Suprapubic skin (tissue), 4 donors: Measurements from ENCODE around the gene DCP1A. TPM values are rescaled to one million over a fixed set of nuclear protein-coding genes. Genes with fewer than 3 reads are reported as not detected.
"Not testable (repeated sequence)": the region's sequence is repeated elsewhere in the genome, so short reads cannot be mapped to it uniquely, and the experiment has no call there.

ENCODE experiments used
- DNase-seq, 2 donors: peaks; one replicate each; pipeline ENCODE4 v3.0.0-alpha.2; 2019; ENCODE audit warnings: low spot score in 2 of 2
- H3K27ac ChIP-seq: fragments of 200-600 bp; sonication (generic); one replicate; pipeline ENCODE4 v1.5.1; 2019
- H3K27me3 ChIP-seq: fragments of 200-600 bp; sonication (generic); one replicate; pipeline ENCODE4 v1.5.1; 2019
- H3K36me3 ChIP-seq: fragments of 200-600 bp; sonication (generic); one replicate; pipeline ENCODE4 v1.5.1; 2019
- H3K4me1 ChIP-seq: fragments of 200-600 bp; sonication (generic); one replicate; pipeline ENCODE4 v1.5.1; 2019
- H3K4me3 ChIP-seq: fragments of 200-600 bp; sonication (generic); one replicate; pipeline ENCODE4 v1.5.1; 2019; ENCODE audit warnings: mild to moderate bottlenecking
- H3K9me3 ChIP-seq: fragments of 200-600 bp; sonication (generic); one replicate; pipeline ENCODE4 v1.5.1; 2019
- CTCF ChIP-seq, 2 donors: fragments of 200-600 bp in 1 of 2; fragments of 450-650 bp in 1 of 2; sonication (generic) in 1 of 2; IDR thresholded peaks; one replicate each; pipeline ENCODE4 v1.5.1; 2016 to 2019; ENCODE audit warnings: antibody characterized with exemption in 2 of 2, mild to moderate bottlenecking in 1 of 2, moderate library complexity in 1 of 2
- EP300 ChIP-seq: sonication (generic); formaldehyde crosslinking; IDR thresholded peaks from one replicate; pipeline ENCODE4 v1.6.1; 2017; ENCODE audit warnings: antibody characterized with exemption
- POLR2A ChIP-seq, 2 donors: fragments of 450-650 bp; IDR thresholded peaks; one replicate each; pipeline ENCODE4 v1.6.1; 2017; ENCODE audit warnings: antibody characterized with exemption in 2 of 2, mild to moderate bottlenecking in 2 of 2, moderate library complexity in 2 of 2
- POLR2AphosphoS5 ChIP-seq, 3 donors: sonication (generic); formaldehyde crosslinking; IDR thresholded peaks; one replicate each; pipeline ENCODE4 v1.6.1; 2017; ENCODE audit warnings: antibody characterized with exemption in 3 of 3
- WGBS: methylation state at CpG from one replicate; pipeline ENCODE4 v1.1.5; 2018; 5-methylcytosine and 5-hydroxymethylcytosine counted together
- total RNA-seq, 4 donors: library from RNA; depleted of rRNA; stranded (reverse); fragments of >200 nt; gene quantifications; one replicate each; pipeline ENCODE4 v1.1.0, GENCODE V29; 2016

DCP1A gene
- total RNA-seq, 4 donors from 2014 or later, result 18.0 to 30.1 (median 22.8) TPM

GRCh38 chr3:53299611-53300023 is 47.7 kb downstream of the DCP1A start:
- H3K4me1 ChIP-seq, H3K9me3 ChIP-seq, H3K27me3 ChIP-seq, H3K4me3 ChIP-seq, DNase-seq, H3K27ac ChIP-seq: not testable (repeated sequence)
- TF ChIP-seq CTCF (IDR thresholded peaks at IDR 0.05), result peak; percentile 58 to 84
- WGBS, result 49% methylated on average over 5 of the region's 5 CpGs
- H3K36me3 ChIP-seq, result peaks cover 56% of the 10 kb centered on the region

DNA sequence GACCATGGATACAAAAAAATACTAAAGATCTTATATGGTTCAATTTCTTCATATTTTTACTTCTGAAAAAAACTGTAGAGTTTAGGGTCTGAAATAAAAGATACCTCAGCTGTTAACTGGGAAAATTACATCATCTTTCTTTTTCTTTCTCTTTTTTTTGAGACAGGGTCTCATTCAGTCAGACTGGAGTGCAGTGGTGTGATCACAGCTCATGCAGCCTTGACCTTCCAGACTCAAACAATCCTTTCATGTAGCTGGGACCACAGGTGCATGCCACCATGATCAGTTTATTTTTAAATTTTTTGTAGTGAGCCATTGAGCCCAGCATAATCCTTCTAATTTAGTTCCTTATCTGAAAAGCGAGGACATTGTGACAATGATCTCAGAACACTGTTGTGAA is 51.9 kb downstream of the DCP1A start:
- H3K27ac ChIP-seq, result no peak overlapping the region
- H3K27me3 ChIP-seq, result no peaks in the 10 kb centered on the region
- 90% methylated on average over 1 of the region's 1 CpG for WGBS
- H3K4me1 ChIP-seq, result no peaks in the 10 kb centered on the region
- no peak overlapping the region for H3K4me3 ChIP-seq
- TF ChIP-seq CTCF (IDR thresholded peaks at IDR 0.05) (no peak), EP300 (no peak), POLR2A (IDR thresholded peaks at IDR 0.05) (no peak), POLR2AphosphoS5 (IDR thresholded peaks at IDR 0.05) (no peak)
- DNase-seq, result no peak
- peaks cover 46% of the 10 kb centered on the region for H3K36me3 ChIP-seq
- H3K9me3 ChIP-seq, result no peaks in the 10 kb centered on the region

GRCh38 chr3:53293867-53294266 is 53.5 kb downstream of the DCP1A start:
- TF ChIP-seq CTCF (IDR thresholded peaks at IDR 0.05), result no peak
- no peak for TF ChIP-seq POLR2A (IDR thresholded peaks at IDR 0.05)
- no peak for TF ChIP-seq EP300
- TF ChIP-seq POLR2AphosphoS5 (IDR thresholded peaks at IDR 0.05), result no peak
- Histone ChIP-seq H3K9me3 (no peaks in the 10 kb centered on the region), H3K36me3 (peaks cover 50% of the 10 kb centered on the region)

DNA sequence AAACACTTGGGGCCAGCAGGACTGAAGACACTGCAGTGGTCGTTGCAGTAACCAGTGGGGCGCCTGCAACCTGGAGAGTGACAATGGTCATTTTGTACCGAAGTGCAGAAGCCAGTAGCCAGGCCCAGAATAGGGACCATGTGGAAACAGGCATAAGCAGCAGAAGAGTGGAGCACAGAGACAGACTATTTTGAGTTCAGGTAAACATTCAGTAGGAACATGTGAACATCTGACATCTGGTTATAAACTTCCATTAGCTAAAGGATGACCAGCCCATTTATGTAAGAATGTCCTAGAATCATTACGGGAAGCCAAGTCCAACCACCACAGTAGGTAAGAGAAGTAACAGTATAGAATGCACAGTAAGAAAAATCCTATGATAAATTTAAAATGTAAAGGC is 59.1 kb downstream of the DCP1A start:
- no peak overlapping the region for H3K4me3 ChIP-seq
- no peaks in the 10 kb centered on the region for H3K9me3 ChIP-seq
- no peaks in the 10 kb centered on the region for H3K4me1 ChIP-seq
- WGBS, result 83% methylated on average over 4 of the region's 4 CpGs
- peaks cover 80% of the 10 kb centered on the region for H3K36me3 ChIP-seq
- no peaks in the 10 kb centered on the region for H3K27me3 ChIP-seq
- no peak overlapping the region for H3K27ac ChIP-seq
- TF ChIP-seq EP300, result no peak
- no peak for TF ChIP-seq POLR2A (IDR thresholded peaks at IDR 0.05)
- no peak for TF ChIP-seq CTCF (IDR thresholded peaks at IDR 0.05)
- no peak for TF ChIP-seq POLR2AphosphoS5 (IDR thresholded peaks at IDR 0.05)
- DNase-seq, result no peak

More at GRCh38 chr3:53293867-53294266, 53.5 kb downstream of the DCP1A start:
- 88% methylated on average over 8 of the region's 8 CpGs for WGBS
- Histone ChIP-seq H3K27me3 (no peaks in the 10 kb centered on the region), H3K4me3 (no peak overlapping the region), H3K4me1 (no peaks in the 10 kb centered on the region), H3K27ac (no peak overlapping the region)
- DNase-seq, result no peak

DNA sequence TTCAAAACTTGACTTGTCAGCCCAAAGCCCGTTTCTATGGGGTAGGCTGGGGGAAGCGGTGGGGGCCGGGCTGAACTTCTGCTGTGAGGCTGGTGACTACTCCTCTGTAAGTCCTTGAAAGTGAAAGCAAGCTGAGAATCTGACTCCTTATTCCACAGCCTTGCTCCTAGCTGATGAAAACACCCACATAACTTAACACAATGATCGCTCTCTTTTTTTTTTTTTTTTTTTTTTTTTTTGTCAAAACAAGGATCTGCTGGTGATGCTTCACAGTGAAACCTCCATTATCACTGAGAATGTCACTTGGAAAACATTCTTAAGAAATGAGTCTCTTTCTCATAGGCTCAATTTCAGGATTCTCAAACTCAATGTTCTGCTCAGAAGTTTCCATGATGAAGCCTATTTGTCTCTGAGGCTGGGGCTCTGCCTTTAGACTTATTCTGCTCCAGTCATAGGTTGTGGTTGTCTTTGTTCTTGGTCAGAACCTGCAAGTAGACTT is 60.2 kb downstream of the DCP1A start:
- Histone ChIP-seq H3K27ac (no peak overlapping the region), H3K27me3 (no peaks in the 10 kb centered on the region), H3K4me1 (no peaks in the 10 kb centered on the region), H3K9me3 (no peaks in the 10 kb centered on the region), H3K36me3 (peaks cover 72% of the 10 kb centered on the region), H3K4me3 (no peak overlapping the region)
- TF ChIP-seq EP300 (no peak), POLR2A (IDR thresholded peaks at IDR 0.05) (no peak), POLR2AphosphoS5 (IDR thresholded peaks at IDR 0.05) (no peak), CTCF (IDR thresholded peaks at IDR 0.05) (no peak)
- 64% methylated on average over 4 of the region's 4 CpGs for WGBS
- DNase-seq, result no peak
